ENCODE measurements around the gene COX6A2. TPM values are rescaled to one million over a fixed set of nuclear protein-coding genes. Genes with fewer than 3 reads are reported as not detected.

COX6A2 gene
- total RNA-seq, 1 experiment from 2014 or later: not detected

DNA sequence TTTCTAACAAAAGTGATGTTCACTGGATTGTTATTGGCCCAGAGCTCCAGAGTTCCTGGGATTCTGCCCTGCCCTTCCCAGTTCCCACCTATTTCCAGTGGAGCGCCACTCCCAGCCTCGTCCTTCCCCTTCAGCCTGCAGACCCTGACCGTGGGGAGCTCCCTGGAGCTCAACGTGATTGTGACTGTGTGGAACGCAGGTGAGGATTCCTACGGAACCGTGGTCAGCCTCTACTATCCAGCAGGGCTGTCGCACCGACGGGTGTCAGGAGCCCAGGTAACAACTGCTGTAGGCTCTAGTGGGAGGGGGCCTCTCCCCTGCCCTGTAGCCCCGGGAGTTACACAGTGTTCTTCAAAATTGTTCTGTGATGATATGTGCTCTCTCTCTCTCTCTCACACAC is 11.8 kb downstream of the COX6A2 start:
- TF ChIP-seq SOX15 (CRISPR knock-in tag; IDR thresholded peaks at IDR 0.05) (no peak), MXD4 (CRISPR knock-in tag; IDR thresholded peaks at IDR 0.05; ENCODE audit: borderline replicate concordance) (no peak), NR1H2 (CRISPR knock-in tag; IDR thresholded peaks at IDR 0.05) (no peak), ZNF416 (CRISPR knock-in tag; IDR thresholded peaks at IDR 0.05) (no peak), GRHL2 (CRISPR knock-in tag; IDR thresholded peaks at IDR 0.05; ENCODE audit: insufficient replicate concordance, severe bottlenecking) (no peak), ZNF121 (CRISPR knock-in tag; IDR thresholded peaks at IDR 0.05) (no peak), ZNF423 (CRISPR knock-in tag; IDR thresholded peaks at IDR 0.05) (no peak)
- TF ChIP-seq, protein P1, sequence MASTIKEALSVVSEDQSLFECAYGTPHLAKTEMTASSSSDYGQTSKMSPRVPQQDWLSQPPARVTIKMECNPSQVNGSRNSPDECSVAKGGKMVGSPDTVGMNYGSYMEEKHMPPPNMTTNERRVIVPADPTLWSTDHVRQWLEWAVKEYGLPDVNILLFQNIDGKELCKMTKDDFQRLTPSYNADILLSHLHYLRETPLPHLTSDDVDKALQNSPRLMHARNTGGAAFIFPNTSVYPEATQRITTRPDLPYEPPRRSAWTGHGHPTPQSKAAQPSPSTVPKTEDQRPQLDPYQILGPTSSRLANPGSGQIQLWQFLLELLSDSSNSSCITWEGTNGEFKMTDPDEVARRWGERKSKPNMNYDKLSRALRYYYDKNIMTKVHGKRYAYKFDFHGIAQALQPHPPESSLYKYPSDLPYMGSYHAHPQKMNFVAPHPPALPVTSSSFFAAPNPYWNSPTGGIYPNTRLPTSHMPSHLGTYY (CRISPR knock-in tag; IDR thresholded peaks at IDR 0.05): no peak
- DNase-seq (ENCODE audit: low spot score) (no peak), ATAC-seq (no peak)
- Mint-ChIP-seq H3K9me3 (peaks cover 7% of the 10 kb centered on the region), H3K4me3 (no peak overlapping the region), H3K27me3 (ENCODE audit: low read depth) (peaks cover 4% of the 10 kb centered on the region), H3K4me1 (no peaks in the 10 kb centered on the region), H3K27ac (no peak overlapping the region), H3K36me3 (no peaks in the 10 kb centered on the region)
- CTCF ChIA-PET: no interaction called here
- POLR2A ChIA-PET: no interaction called here

DNA sequence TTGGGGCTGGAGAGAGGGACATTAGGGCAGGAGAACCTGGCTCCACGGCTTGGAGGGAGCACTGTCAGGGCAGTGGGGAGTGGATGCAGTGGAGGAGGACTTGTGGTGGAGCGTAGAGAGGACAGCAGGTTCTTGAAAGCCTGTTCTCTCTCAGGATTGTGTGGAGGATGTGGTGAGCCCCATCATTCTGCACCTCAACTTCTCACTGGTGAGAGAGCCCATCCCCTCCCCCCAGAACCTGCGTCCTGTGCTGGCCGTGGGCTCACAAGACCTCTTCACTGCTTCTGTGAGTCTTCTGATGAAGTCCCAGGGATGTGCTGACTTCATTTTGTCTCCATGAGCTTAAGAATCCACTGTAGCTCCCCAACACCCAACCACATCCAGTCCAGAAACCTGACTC is 13.5 kb downstream of the COX6A2 start:
- DNase-seq (ENCODE audit: low spot score) (no peak), ATAC-seq (no peak)
- Mint-ChIP-seq H3K27me3 (ENCODE audit: low read depth) (peaks cover 4% of the 10 kb centered on the region), H3K27ac (no peak overlapping the region), H3K4me1 (no peaks in the 10 kb centered on the region), H3K4me3 (no peak overlapping the region), H3K9me3 (peaks cover 7% of the 10 kb centered on the region), H3K36me3 (no peaks in the 10 kb centered on the region)
- ChIA-PET POLR2A (no interaction called here), CTCF (no interaction called here)
- TF ChIP-seq MXD4 (CRISPR knock-in tag; IDR thresholded peaks at IDR 0.05; ENCODE audit: borderline replicate concordance) (no peak), ATF1 (CRISPR knock-in tag; IDR thresholded peaks at IDR 0.05) (no peak)

DNA sequence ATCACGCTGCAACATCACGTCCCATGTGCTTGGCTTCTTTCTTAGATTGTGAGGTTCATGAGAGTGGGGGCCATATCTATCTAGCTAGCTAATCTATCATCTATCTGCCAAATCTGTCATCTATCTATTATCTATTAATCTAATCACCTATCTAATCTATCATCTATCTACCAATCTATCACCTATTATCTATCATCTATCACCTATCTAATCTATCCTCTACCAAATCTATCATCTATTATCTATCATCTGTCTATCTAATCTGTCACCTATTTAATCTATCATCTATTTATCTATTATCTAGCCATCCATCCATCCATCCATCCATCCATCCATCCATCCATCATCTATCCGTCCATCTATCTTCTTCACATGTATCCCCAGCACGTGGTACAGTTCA is 14.2 kb downstream of the COX6A2 start:
- POLR2A ChIA-PET: no interaction called here
- ATAC-seq: no peak
- Mint-ChIP-seq H3K36me3 (no peaks in the 10 kb centered on the region), H3K4me1 (no peaks in the 10 kb centered on the region), H3K27ac (no peak overlapping the region), H3K4me3 (no peak overlapping the region), H3K27me3 (ENCODE audit: low read depth) (peaks cover 4% of the 10 kb centered on the region), H3K9me3 (peaks cover 7% of the 10 kb centered on the region)
- TF ChIP-seq, protein P2, sequence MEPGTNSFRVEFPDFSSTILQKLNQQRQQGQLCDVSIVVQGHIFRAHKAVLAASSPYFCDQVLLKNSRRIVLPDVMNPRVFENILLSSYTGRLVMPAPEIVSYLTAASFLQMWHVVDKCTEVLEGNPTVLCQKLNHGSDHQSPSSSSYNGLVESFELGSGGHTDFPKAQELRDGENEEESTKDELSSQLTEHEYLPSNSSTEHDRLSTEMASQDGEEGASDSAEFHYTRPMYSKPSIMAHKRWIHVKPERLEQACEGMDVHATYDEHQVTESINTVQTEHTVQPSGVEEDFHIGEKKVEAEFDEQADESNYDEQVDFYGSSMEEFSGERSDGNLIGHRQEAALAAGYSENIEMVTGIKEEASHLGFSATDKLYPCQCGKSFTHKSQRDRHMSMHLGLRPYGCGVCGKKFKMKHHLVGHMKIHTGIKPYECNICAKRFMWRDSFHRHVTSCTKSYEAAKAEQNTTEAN (CRISPR knock-in tag; IDR thresholded peaks at IDR 0.05): no peak
- TF ChIP-seq, protein P3, sequence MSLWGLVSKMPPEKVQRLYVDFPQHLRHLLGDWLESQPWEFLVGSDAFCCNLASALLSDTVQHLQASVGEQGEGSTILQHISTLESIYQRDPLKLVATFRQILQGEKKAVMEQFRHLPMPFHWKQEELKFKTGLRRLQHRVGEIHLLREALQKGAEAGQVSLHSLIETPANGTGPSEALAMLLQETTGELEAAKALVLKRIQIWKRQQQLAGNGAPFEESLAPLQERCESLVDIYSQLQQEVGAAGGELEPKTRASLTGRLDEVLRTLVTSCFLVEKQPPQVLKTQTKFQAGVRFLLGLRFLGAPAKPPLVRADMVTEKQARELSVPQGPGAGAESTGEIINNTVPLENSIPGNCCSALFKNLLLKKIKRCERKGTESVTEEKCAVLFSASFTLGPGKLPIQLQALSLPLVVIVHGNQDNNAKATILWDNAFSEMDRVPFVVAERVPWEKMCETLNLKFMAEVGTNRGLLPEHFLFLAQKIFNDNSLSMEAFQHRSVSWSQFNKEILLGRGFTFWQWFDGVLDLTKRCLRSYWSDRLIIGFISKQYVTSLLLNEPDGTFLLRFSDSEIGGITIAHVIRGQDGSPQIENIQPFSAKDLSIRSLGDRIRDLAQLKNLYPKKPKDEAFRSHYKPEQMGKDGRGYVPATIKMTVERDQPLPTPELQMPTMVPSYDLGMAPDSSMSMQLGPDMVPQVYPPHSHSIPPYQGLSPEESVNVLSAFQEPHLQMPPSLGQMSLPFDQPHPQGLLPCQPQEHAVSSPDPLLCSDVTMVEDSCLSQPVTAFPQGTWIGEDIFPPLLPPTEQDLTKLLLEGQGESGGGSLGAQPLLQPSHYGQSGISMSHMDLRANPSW (CRISPR knock-in tag; conservative IDR thresholded peaks at IDR 0.05; ENCODE audit: low read depth): no peak
- TF ChIP-seq ZNF263 (CRISPR knock-in tag; IDR thresholded peaks at IDR 0.05; ENCODE audit: low read depth) (no peak), SP1 (CRISPR knock-in tag; conservative IDR thresholded peaks at IDR 0.05) (no peak), ZNF396 (CRISPR knock-in tag; IDR thresholded peaks at IDR 0.05; ENCODE audit: borderline replicate concordance) (no peak), ELF4 (CRISPR knock-in tag; IDR thresholded peaks at IDR 0.05; ENCODE audit: low read depth) (no peak), PRRX2 (CRISPR knock-in tag; IDR thresholded peaks at IDR 0.05) (no peak), SOX15 (CRISPR knock-in tag; IDR thresholded peaks at IDR 0.05) (no peak), HMGA2 (CRISPR knock-in tag; IDR thresholded peaks at IDR 0.05) (no peak), NFE2L1 (CRISPR knock-in tag; IDR thresholded peaks at IDR 0.05) (no peak), MYBL2 (CRISPR knock-in tag; IDR thresholded peaks at IDR 0.05) (no peak)
- TF ChIP-seq, protein P4, sequence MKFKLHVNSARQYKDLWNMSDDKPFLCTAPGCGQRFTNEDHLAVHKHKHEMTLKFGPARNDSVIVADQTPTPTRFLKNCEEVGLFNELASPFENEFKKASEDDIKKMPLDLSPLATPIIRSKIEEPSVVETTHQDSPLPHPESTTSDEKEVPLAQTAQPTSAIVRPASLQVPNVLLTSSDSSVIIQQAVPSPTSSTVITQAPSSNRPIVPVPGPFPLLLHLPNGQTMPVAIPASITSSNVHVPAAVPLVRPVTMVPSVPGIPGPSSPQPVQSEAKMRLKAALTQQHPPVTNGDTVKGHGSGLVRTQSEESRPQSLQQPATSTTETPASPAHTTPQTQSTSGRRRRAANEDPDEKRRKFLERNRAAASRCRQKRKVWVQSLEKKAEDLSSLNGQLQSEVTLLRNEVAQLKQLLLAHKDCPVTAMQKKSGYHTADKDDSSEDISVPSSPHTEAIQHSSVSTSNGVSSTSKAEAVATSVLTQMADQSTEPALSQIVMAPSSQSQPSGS (CRISPR knock-in tag; IDR thresholded peaks at IDR 0.05; ENCODE audit: borderline replicate concordance, low read depth): no peak
- no peak for DNase-seq (ENCODE audit: low spot score)
- CTCF ChIA-PET: no interaction called here
